ENCODE results near the gene SLC35A5.

- TF ChIP-seq, protein P1, sequence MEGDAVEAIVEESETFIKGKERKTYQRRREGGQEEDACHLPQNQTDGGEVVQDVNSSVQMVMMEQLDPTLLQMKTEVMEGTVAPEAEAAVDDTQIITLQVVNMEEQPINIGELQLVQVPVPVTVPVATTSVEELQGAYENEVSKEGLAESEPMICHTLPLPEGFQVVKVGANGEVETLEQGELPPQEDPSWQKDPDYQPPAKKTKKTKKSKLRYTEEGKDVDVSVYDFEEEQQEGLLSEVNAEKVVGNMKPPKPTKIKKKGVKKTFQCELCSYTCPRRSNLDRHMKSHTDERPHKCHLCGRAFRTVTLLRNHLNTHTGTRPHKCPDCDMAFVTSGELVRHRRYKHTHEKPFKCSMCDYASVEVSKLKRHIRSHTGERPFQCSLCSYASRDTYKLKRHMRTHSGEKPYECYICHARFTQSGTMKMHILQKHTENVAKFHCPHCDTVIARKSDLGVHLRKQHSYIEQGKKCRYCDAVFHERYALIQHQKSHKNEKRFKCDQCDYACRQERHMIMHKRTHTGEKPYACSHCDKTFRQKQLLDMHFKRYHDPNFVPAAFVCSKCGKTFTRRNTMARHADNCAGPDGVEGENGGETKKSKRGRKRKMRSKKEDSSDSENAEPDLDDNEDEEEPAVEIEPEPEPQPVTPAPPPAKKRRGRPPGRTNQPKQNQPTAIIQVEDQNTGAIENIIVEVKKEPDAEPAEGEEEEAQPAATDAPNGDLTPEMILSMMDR (IDR thresholded peaks at IDR 0.05): no peak
- TF ChIP-seq SIN3A (IDR thresholded peaks at IDR 0.05; ENCODE audit: borderline replicate concordance, insufficient read depth, low read depth, low read length) (no peak), REST (IDR thresholded peaks at IDR 0.05; ENCODE audit: insufficient read depth in 1 of 2, low read depth in 2 of 2, low read length in 1 of 2) (no peak), POLR2AphosphoS5 (IDR thresholded peaks at IDR 0.05; ENCODE audit: low read depth, low read length) (no peak)
These were observed 33.0 kb downstream of the SLC35A5 start for GRCh38 chr3:112594856-112595255.
